HCT116 (cell line): ENCODE measurements around the gene MSLN. TPM values are rescaled to one million over a fixed set of nuclear protein-coding genes. Genes with fewer than 3 reads are reported as not detected.

Source experiments
- ATAC-seq: fragments of 200-7000 bp; cut with Tn5 transposase; 2 replicates; pipeline ENCODE4 v1.9.1; 2020; ENCODE audit warnings: mild to moderate bottlenecking, moderate library complexity
- BruUV-seq: library from RNA; stranded (reverse); fragments of 400-500 nt; replicated peaks from 2 replicates; lab custom pipeline; 2021; lab: Mats Ljungman, UMichigan
- CTCF ChIA-PET: fragments of 300-600 bp; sonication (Branson Sonifier 250); formaldehyde crosslinking; loops from one replicate; lab custom pipeline; 2021; ENCODE audit warnings: antibody characterized with exemption; lab: Charles Lee
- POLR2A ChIA-PET: fragments of 300-600, 350-600 bp; sonication (Branson Sonifier 250); formaldehyde crosslinking; loops from one replicate; lab custom pipeline; 2021; ENCODE audit warnings: antibody characterized with exemption; lab: Charles Lee
- RAD21 ChIA-PET, 2 experiments: fragments of 300-600 bp; sonication (Branson Sonifier 250); formaldehyde crosslinking; loops; one replicate each; lab custom pipeline; 2023; ENCODE audit warnings: low total read pairs in 2 of 2; ENCODE audit not compliant: uncharacterized antibody in 2 of 2, unreplicated experiment in 2 of 2, low non-redundant PET in 1 of 2; lab: Charles Lee
- DNase-seq: peaks from one replicate; pipeline ENCODE4 v3.0.0-alpha.2; 2010; ENCODE audit warnings: low read depth, low spot score
- H2AFZ ChIP-seq: fragments of 200-600 bp; shearing (Covaris generic), sonication (generic); 2 replicates; pipeline ENCODE4 v1.6.1; 2017; ENCODE audit warnings: low read depth, mixed run types, mixed read lengths, antibody characterized with exemption, low read length; ENCODE audit not compliant: poor library complexity, severe bottlenecking
- H3K27ac ChIP-seq: 2 replicates; pipeline ENCODE4 v1.5.1; 2012; ENCODE audit warnings: low read depth, low read length
- H3K27me3 ChIP-seq: fragments of 200-600 bp; sonication (generic); 2 replicates; pipeline ENCODE4 v1.6.1; 2016; ENCODE audit warnings: mixed run types, low read length, mixed read lengths; ENCODE audit not compliant: insufficient read depth
- H3K36me3 ChIP-seq, 2 experiments: fragments of 200-500 bp in 1 of 2; fragments of 200-600 bp in 1 of 2; sonication (Bioruptor generic) in 1 of 2; sonication (generic) in 1 of 2; 2 replicates each; pipeline versions ENCODE4 v1.5.1 to v1.6.1; 2014 to 2016; ENCODE audit warnings: low read length in 2 of 2, inconsistent platforms in 1 of 2, mixed read lengths in 1 of 2, mixed run types in 1 of 2; ENCODE audit not compliant: insufficient read depth in 2 of 2, control insufficient read depth in 1 of 2
- H3K4me1 ChIP-seq, 2 experiments: fragments of 200-600 bp in 1 of 2; sonication (generic) in 1 of 2; 2 replicates each; pipeline versions ENCODE4 v1.5.1 to v1.6.1; 2012 to 2017; ENCODE audit warnings: low read length in 2 of 2, inconsistent platforms in 1 of 2, mild to moderate bottlenecking in 1 of 2, mixed read lengths in 1 of 2, mixed run types in 1 of 2, moderate library complexity in 1 of 2; ENCODE audit not compliant: insufficient read depth in 2 of 2, control insufficient read depth in 1 of 2
- H3K4me2 ChIP-seq: fragments of 200-600 bp; sonication (generic); 2 replicates; pipeline ENCODE4 v1.6.1; 2017; ENCODE audit warnings: mixed run types, low read length, mixed read lengths
- H3K4me3 ChIP-seq, 2 experiments: fragments of 200-600 bp in 1 of 2; sonication (generic) in 1 of 2; replicated peaks in 1 of 2; 2 replicates each; pipeline ENCODE4 v1.5.1; 2011 to 2016; ENCODE audit warnings: low read length in 2 of 2, control low read depth in 1 of 2, low read depth in 1 of 2, mild to moderate bottlenecking in 1 of 2, mixed read lengths in 1 of 2, mixed run types in 1 of 2
- H3K79me2 ChIP-seq: fragments of 200-600 bp; sonication (generic); 2 replicates; pipeline ENCODE4 v1.6.1; 2017; ENCODE audit warnings: mild to moderate bottlenecking, mixed run types, low read length, moderate library complexity, mixed read lengths; ENCODE audit not compliant: insufficient read depth
- H3K9ac ChIP-seq: fragments of 200-600 bp; sonication (generic); 2 replicates; pipeline ENCODE4 v1.6.1; 2016; ENCODE audit warnings: low read length, mixed read lengths
- H3K9me2 ChIP-seq: fragments of 200-600 bp; sonication (generic), shearing (Covaris generic); 2 replicates; pipeline ENCODE4 v1.6.1; 2017; ENCODE audit warnings: mixed run types, mild to moderate bottlenecking, moderate library complexity; ENCODE audit not compliant: insufficient read depth
- H3K9me3 ChIP-seq, 2 experiments: fragments of 200-500 bp in 1 of 2; fragments of 200-600 bp in 1 of 2; sonication (Bioruptor generic) in 1 of 2; sonication (generic) in 1 of 2; 2 replicates each; pipeline ENCODE4 v1.6.1; 2014 to 2017; ENCODE audit warnings: low read length in 2 of 2, mixed read lengths in 2 of 2, inconsistent platforms in 1 of 2, low read depth in 1 of 2, mild to moderate bottlenecking in 1 of 2, mixed run types in 1 of 2, moderate library complexity in 1 of 2; ENCODE audit not compliant: control insufficient read depth in 1 of 2, insufficient read depth in 1 of 2
- H4K20me1 ChIP-seq: fragments of 200-600 bp; sonication (generic), shearing (Covaris generic); 2 replicates; pipeline ENCODE4 v1.6.1; 2017; ENCODE audit warnings: mixed run types, mild to moderate bottlenecking, moderate library complexity; ENCODE audit not compliant: insufficient read depth
- ATF3 ChIP-seq: IDR thresholded peaks from 2 replicates; pipeline ENCODE4 v1.6.1; 2012
- CBX3 ChIP-seq: IDR thresholded peaks from 2 replicates; pipeline ENCODE4 v1.6.1; 2012; ENCODE audit warnings: low read depth
- CEBPB ChIP-seq: IDR thresholded peaks from 2 replicates; pipeline ENCODE4 v1.6.1; 2012; ENCODE audit warnings: low read depth
- CTCF ChIP-seq, 3 experiments: fragments of 200-600 bp in 1 of 3; sonication (generic) in 1 of 3; IDR thresholded peaks in 2 of 3; conservative IDR thresholded peaks in 1 of 3; 2 replicates each; pipeline ENCODE4 v1.5.1; 2012 to 2017; ENCODE audit warnings: low read depth in 2 of 3, low read length in 2 of 3, antibody characterized with exemption in 1 of 3, borderline replicate concordance in 1 of 3, control low read depth in 1 of 3, mild to moderate bottlenecking in 1 of 3, mixed read lengths in 1 of 3, mixed run types in 1 of 3, moderate library complexity in 1 of 3; ENCODE audit not compliant: insufficient read depth in 1 of 3
- ELF1 ChIP-seq: IDR thresholded peaks from 2 replicates; pipeline ENCODE4 v1.6.1; 2012; ENCODE audit warnings: low read depth, borderline replicate concordance
- EZH2 ChIP-seq: fragments of 200-600 bp; sonication (generic); IDR thresholded peaks from 2 replicates; pipeline ENCODE4 v1.6.1; 2017; ENCODE audit warnings: antibody characterized with exemption, mixed run types
- EZH2phosphoT487 ChIP-seq: fragments of 200-600 bp; IDR thresholded peaks from 2 replicates; pipeline ENCODE4 v1.6.1; 2018; ENCODE audit warnings: antibody characterized with exemption, borderline replicate concordance
- FOSL1 ChIP-seq: IDR thresholded peaks from 2 replicates; pipeline ENCODE4 v1.6.1; 2012; ENCODE audit warnings: low read depth
- JUND ChIP-seq: IDR thresholded peaks from 2 replicates; pipeline ENCODE4 v1.6.1; 2012
- MAX ChIP-seq: IDR thresholded peaks from 2 replicates; pipeline ENCODE4 v1.6.1; 2012
- RAD21 ChIP-seq: IDR thresholded peaks from 2 replicates; pipeline ENCODE4 v1.6.1; 2012; ENCODE audit warnings: low read depth, mild to moderate bottlenecking
- SIN3A ChIP-seq: IDR thresholded peaks from 2 replicates; pipeline ENCODE4 v1.6.1; 2012; ENCODE audit warnings: low read depth
- SP1 ChIP-seq: IDR thresholded peaks from 2 replicates; pipeline ENCODE4 v1.6.1; 2012; ENCODE audit warnings: low read depth
- SRF ChIP-seq: IDR thresholded peaks from 2 replicates; pipeline ENCODE4 v1.6.1; 2012; ENCODE audit warnings: low read depth
- ZBTB33 ChIP-seq: IDR thresholded peaks from 2 replicates; pipeline ENCODE4 v1.6.1; 2011; ENCODE audit warnings: mild to moderate bottlenecking, low read length, moderate library complexity; ENCODE audit not compliant: insufficient replicate concordance; ENCODE audit errors: extremely low read depth
- ZFX ChIP-seq: fragments of 450-650 bp; IDR thresholded peaks from 2 replicates; pipeline ENCODE4 v1.6.1; 2017
- ZNF274 ChIP-seq: fragments of 200-500 bp; sonication (Bioruptor generic); IDR thresholded peaks from 2 replicates; pipeline ENCODE4 v1.6.1; 2014; ENCODE audit warnings: mild to moderate bottlenecking, low read depth, low read length, inconsistent platforms
- intact Hi-C: fragments of 100-400 bp; cut with micrococcal nuclease; formaldehyde crosslinking; loops from 2 replicates; pipeline ENCODE4 v1.10.0; 2022
- total RNA-seq: library from RNA; stranded (reverse); gene quantifications from one replicate; pipeline ENCODE4 v1.2.1, GENCODE V29; 2021; ENCODE audit not compliant: unreplicated experiment

The MSLN gene
- total RNA-seq, 1 experiment from 2014 or later, result 40.9 TPM

GRCh38 chr16:751152-752006 is 9.2 kb upstream of the MSLN start:
- Histone ChIP-seq H3K27me3 (no peaks in the 10 kb centered on the region), H3K36me3 (no peaks in the 10 kb centered on the region), H3K9ac (no peak overlapping the region), H3K4me1 (peaks cover 5 to 14% of the 10 kb centered on the region in 2 experiments), H3K9me2 (no peaks in the 10 kb centered on the region), H3K27ac (no peak overlapping the region), H4K20me1 (no peaks in the 10 kb centered on the region), H3K4me3 (no peak overlapping the region), H3K9me3 (peaks cover 0 to 2% of the 10 kb centered on the region in 2 experiments; a peak in 1 of 4 replicates), H2AFZ (no peak overlapping the region), H3K79me2 (no peaks in the 10 kb centered on the region)
- ChIA-PET POLR2A (no interaction called here), RAD21 (no interaction called here), CTCF (interaction anchor here (1.3 kb wide), 1 partner anchor 10 kb away, joined by 7 read pairs; the partner anchor contains the start of gene CIAO3)
- ATAC-seq (no peak), DNase-seq (no peak)
- intact Hi-C loops, result no loop called here
- no TSS peak for BruUV-seq
- TF ChIP-seq EZH2phosphoT487 (no peak), SIN3A (no peak), SP1 (no peak), MAX (no peak), ATF3 (no peak), RAD21 (no peak), ELF1 (no peak), ZFX (no peak), ZNF274 (no peak), FOSL1 (no peak), SRF (no peak), EZH2 (no peak), CBX3 (no peak), CEBPB (no peak), CTCF (IDR thresholded peaks at IDR 0.05 in 2 of 3, conservative IDR thresholded peaks at IDR 0.05 in 1 of 3; ENCODE audit: borderline replicate concordance in 1 of 3, insufficient read depth in 1 of 3, low read depth in 2 of 3, low read length in 2 of 3) (no peak), JUND (no peak), ZBTB33 (no peak)
- TF ChIP-seq, all 23 proteins: peak for 0
- no peak overlapping the region for H3K4me2 ChIP-seq
